Uterus (tissue), 4 donors: ENCODE measurements around the gene ZNF493. TPM values are rescaled to one million over a fixed set of nuclear protein-coding genes. Genes with fewer than 3 reads are reported as not detected.

Source experiments
- DNase-seq, 2 donors: peaks; one replicate each; pipeline ENCODE4 v3.0.0-alpha.2; 2019 to 2020
- H3K27ac ChIP-seq, 2 donors: fragments of 200-600 bp; sonication (generic); 1 replicate in 1 of 2; 2 replicates in 1 of 2; pipeline ENCODE4 v1.5.1; 2016 to 2018
- H3K27me3 ChIP-seq, 2 donors: fragments of 200-600 bp; sonication (generic); one replicate each; pipeline ENCODE4 v1.5.1; 2018 to 2019; ENCODE audit warnings: control low read depth in 1 of 2
- H3K36me3 ChIP-seq, 2 donors: fragments of 200-600 bp; sonication (generic); one replicate each; pipeline ENCODE4 v1.5.1; 2019; ENCODE audit warnings: control low read depth in 1 of 2
- H3K4me1 ChIP-seq, 2 donors: fragments of 200-600 bp; sonication (generic); one replicate each; pipeline ENCODE4 v1.5.1; 2018 to 2019; ENCODE audit warnings: control low read depth in 1 of 2
- H3K4me3 ChIP-seq, 2 donors: fragments of 200-600 bp; sonication (generic); 1 replicate in 1 of 2; 2 replicates in 1 of 2; pipeline ENCODE4 v1.5.1; 2018 to 2019; ENCODE audit warnings: mild to moderate bottlenecking in 1 of 2
- H3K9me3 ChIP-seq, 2 donors: fragments of 200-600 bp; sonication (generic); one replicate each; pipeline ENCODE4 v1.5.1; 2019; ENCODE audit warnings: control low read depth in 1 of 2
- CTCF ChIP-seq, 4 experiments: fragments of 200-600 bp in 2 of 4; fragments of 450-650 bp in 2 of 4; sonication (generic) in 2 of 4; IDR thresholded peaks; one replicate each; pipeline ENCODE4 v1.5.1; 2016 to 2019; ENCODE audit warnings: antibody characterized with exemption in 4 of 4, mild to moderate bottlenecking in 2 of 4, moderate library complexity in 1 of 4
- POLR2A ChIP-seq, 2 donors: fragments of 450-650 bp; IDR thresholded peaks; one replicate each; pipeline ENCODE4 v1.6.1; 2016; ENCODE audit warnings: antibody characterized with exemption in 2 of 2, mild to moderate bottlenecking in 1 of 2, moderate library complexity in 1 of 2
- intact Hi-C: fragments of 100-400 bp; cut with DNase I; formaldehyde crosslinking; loops from one replicate; pipeline ENCODE4 v1.15.1; 2023; ENCODE audit warnings: low total_unique reads
- total RNA-seq, 4 donors: library from RNA; depleted of rRNA in 3 of 4; stranded (reverse); fragments of >200 nt in 3 of 4; gene quantifications; one replicate each; pipeline versions ENCODE4 v1.1.0 to v1.2.4, GENCODE V29; 2014 to 2023
- donor health status: DM: yes; HTN: yes; CAD: no.

Gene ZNF493
- total RNA-seq, 4 donors from 2014 or later = 23.5 to 59.4 (median 42.7) TPM

GRCh38 chr19:21460686-21461085 is 63.8 kb downstream of the ZNF493 start:
- no peak overlapping the region for H3K27ac ChIP-seq
- no peak overlapping the region for H3K4me3 ChIP-seq
- H3K4me1 ChIP-seq = no peaks in the 10 kb centered on the region
- H3K9me3 ChIP-seq = no peaks in the 10 kb centered on the region
- no peaks in the 10 kb centered on the region for H3K36me3 ChIP-seq
- no peak for DNase-seq
- TF ChIP-seq POLR2A (IDR thresholded peaks at IDR 0.05) (no peak), CTCF (IDR thresholded peaks at IDR 0.05) (no peak)
- intact Hi-C loops = no loop called here
- no peaks in the 10 kb centered on the region for H3K27me3 ChIP-seq

- H3K9me3 ChIP-seq = no peaks in the 10 kb centered on the region
- no peaks in the 10 kb centered on the region for H3K27me3 ChIP-seq
- H3K4me1 ChIP-seq = no peaks in the 10 kb centered on the region
- no peaks in the 10 kb centered on the region for H3K36me3 ChIP-seq
- no peak overlapping the region for H3K4me3 ChIP-seq
- no peak overlapping the region for H3K27ac ChIP-seq
- intact Hi-C loops = no loop called here
- TF ChIP-seq CTCF (IDR thresholded peaks at IDR 0.05) (no peak), POLR2A (IDR thresholded peaks at IDR 0.05) (no peak)
- no peak for DNase-seq
Measured at GRCh38 chr19:21462540-21462939, 65.6 kb downstream of the ZNF493 start.

- peak overlapping the region; percentile 23 to 31 for H3K4me3 ChIP-seq
- no peaks in the 10 kb centered on the region for H3K9me3 ChIP-seq
- no peaks in the 10 kb centered on the region for H3K4me1 ChIP-seq
- DNase-seq = no peak
- H3K36me3 ChIP-seq = no peaks in the 10 kb centered on the region
- TF ChIP-seq POLR2A (IDR thresholded peaks at IDR 0.05) (no peak), CTCF (IDR thresholded peaks at IDR 0.05) (no peak)
- H3K27me3 ChIP-seq = no peaks in the 10 kb centered on the region
- no peak overlapping the region for H3K27ac ChIP-seq
- intact Hi-C loops = no loop called here
Measured at GRCh38 chr19:21463449-21464105, 66.6 kb downstream of the ZNF493 start.

- H3K4me1 ChIP-seq = no peaks in the 10 kb centered on the region
- TF ChIP-seq POLR2A (IDR thresholded peaks at IDR 0.05) (no peak), CTCF (IDR thresholded peaks at IDR 0.05) (no peak)
- DNase-seq = no peak
- intact Hi-C loops = no loop called here
- H3K36me3 ChIP-seq = no peaks in the 10 kb centered on the region
- H3K4me3 ChIP-seq = no peak overlapping the region
- H3K27ac ChIP-seq = no peak overlapping the region
- H3K9me3 ChIP-seq = no peaks in the 10 kb centered on the region
- no peaks in the 10 kb centered on the region for H3K27me3 ChIP-seq
Measured at GRCh38 chr19:21466627-21467026, 69.7 kb downstream of the ZNF493 start.

- no peaks in the 10 kb centered on the region for H3K9me3 ChIP-seq
- no peak for TF ChIP-seq POLR2A (IDR thresholded peaks at IDR 0.05)
- H3K4me3 ChIP-seq = no peak overlapping the region
- intact Hi-C loops = no loop called here
- H3K27ac ChIP-seq = no peak overlapping the region
- no peaks in the 10 kb centered on the region for H3K27me3 ChIP-seq
- H3K4me1 ChIP-seq = no peaks in the 10 kb centered on the region
- no peak for DNase-seq
- no peaks in the 10 kb centered on the region for H3K36me3 ChIP-seq
Measured at GRCh38 chr19:21468791-21469190, 71.9 kb downstream of the ZNF493 start.

GRCh38 chr19:21472507-21472906 is 75.6 kb downstream of the ZNF493 start:
- H3K27me3 ChIP-seq = no peaks in the 10 kb centered on the region

More at GRCh38 chr19:21472507-21472906, 75.6 kb downstream of the ZNF493 start:
- no peak overlapping the region for H3K4me3 ChIP-seq
- H3K9me3 ChIP-seq = no peaks in the 10 kb centered on the region
- TF ChIP-seq POLR2A (IDR thresholded peaks at IDR 0.05) (no peak), CTCF (IDR thresholded peaks at IDR 0.05) (no peak)
- intact Hi-C loops = no loop called here
- H3K4me1 ChIP-seq = no peaks in the 10 kb centered on the region
- DNase-seq = no peak
- H3K36me3 ChIP-seq = no peaks in the 10 kb centered on the region
- H3K27ac ChIP-seq = no peak overlapping the region
